B cell (primary cell): Measurements from ENCODE around the gene MBIP. TPM values are rescaled to one million over a fixed set of nuclear protein-coding genes. Genes with fewer than 3 reads are reported as not detected.

ENCODE experiments used
- ATAC-seq: fragments of 200-7000 bp; cut with Tn5 transposase; one replicate; pipeline ENCODE4 v1.10.0; 2021; ENCODE audit warnings: low read depth, mild to moderate bottlenecking, moderate number of reproducible peaks, moderate library complexity
- CTCF ChIA-PET: fragments of 350-600 bp; sonication (Branson Sonifier 250); formaldehyde crosslinking; loops from one replicate; lab custom pipeline; 2021; ENCODE audit warnings: antibody characterized with exemption, inconsistent platforms; lab: Charles Lee
- POLR2A ChIA-PET: fragments of 350-600 bp; sonication (Branson Sonifier 250); formaldehyde crosslinking; loops from one replicate; lab custom pipeline; 2021; ENCODE audit warnings: antibody characterized with exemption; lab: Charles Lee
- DNase-seq: peaks from one replicate; pipeline ENCODE4 v3.0.0; 2013
- H2AFZ ChIP-seq: 2 replicates; pipeline ENCODE4 v1.6.1; 2012; ENCODE audit warnings: mild to moderate bottlenecking, low read depth, low read length; ENCODE audit not compliant: insufficient read depth, poor library complexity, severe bottlenecking
- H3K27ac ChIP-seq, 2 donors: 1 replicate in 1 of 2; 2 replicates in 1 of 2; pipeline ENCODE4 v1.5.1; 2012 to 2013; ENCODE audit warnings: low read length in 2 of 2, mild to moderate bottlenecking in 2 of 2, moderate library complexity in 1 of 2
- H3K27me3 ChIP-seq, 4 experiments: fragments of 200-600 bp in 1 of 4; sonication (generic) in 1 of 4; replicated peaks in 1 of 4; 1 replicate in 2 of 4; 2 replicates in 2 of 4; pipeline versions ENCODE4 v1.6.1 to v1.7.0; 2013 to 2016; ENCODE audit warnings: low read length in 3 of 4, mild to moderate bottlenecking in 2 of 4, mixed read lengths in 1 of 4, moderate library complexity in 1 of 4; ENCODE audit not compliant: insufficient read depth in 4 of 4, control insufficient read depth in 3 of 4; ENCODE audit errors: control extremely low read depth in 1 of 4
- H3K36me3 ChIP-seq, 2 experiments: replicated peaks in 1 of 2; 1 replicate in 1 of 2; 2 replicates in 1 of 2; pipeline versions ENCODE4 v1.6.1 to v1.7.1; 2013; ENCODE audit warnings: low read length in 1 of 2; ENCODE audit not compliant: insufficient read depth in 2 of 2, control insufficient read depth in 1 of 2; ENCODE audit errors: control extremely low read depth in 1 of 2, extremely low read depth in 1 of 2
- H3K4me1 ChIP-seq, 2 donors: fragments of 200-600 bp in 1 of 2; sonication (generic) in 1 of 2; 1 replicate in 1 of 2; 2 replicates in 1 of 2; pipeline versions ENCODE4 v1.5.1 to v1.6.1; 2013 to 2017; ENCODE audit warnings: low read length in 2 of 2; ENCODE audit not compliant: control insufficient read depth in 2 of 2, insufficient read depth in 2 of 2
- H3K4me2 ChIP-seq: replicated peaks from 2 replicates; pipeline ENCODE3; 2012; ENCODE audit warnings: mild to moderate bottlenecking, low read depth, low read length; ENCODE audit not compliant: poor library complexity, severe bottlenecking
- H3K4me3 ChIP-seq, 5 experiments: fragments of 200-600 bp in 1 of 5; sonication (generic) in 1 of 5; 1 replicate in 3 of 5; 2 replicates in 2 of 5; pipeline versions ENCODE4 v1.5.1 to v1.7.0; 2011 to 2016; ENCODE audit warnings: low read length in 4 of 5, mild to moderate bottlenecking in 4 of 5, low read depth in 2 of 5, control low read depth in 1 of 5, moderate library complexity in 1 of 5; ENCODE audit not compliant: insufficient read depth in 1 of 5; ENCODE audit errors: control extremely low read depth in 1 of 5, extremely low read depth in 1 of 5
- H3K79me2 ChIP-seq: fragments of 200-600 bp; sonication (generic); one replicate; pipeline ENCODE4 v1.6.0; 2016; ENCODE audit warnings: low read length; ENCODE audit not compliant: control insufficient read depth, insufficient read depth
- H3K9ac ChIP-seq: fragments of 200-600 bp; sonication (generic); 2 replicates; pipeline ENCODE4 v1.6.1; 2017; ENCODE audit warnings: mild to moderate bottlenecking, low read length, moderate library complexity
- H3K9me3 ChIP-seq, 3 donors: one replicate each; pipeline versions ENCODE4 v1.6.1 to v1.7.1; 2013; ENCODE audit warnings: low read length in 2 of 3; ENCODE audit not compliant: control insufficient read depth in 2 of 3, insufficient read depth in 1 of 3; ENCODE audit errors: control extremely low read depth in 1 of 3
- H4K20me1 ChIP-seq: 2 replicates; pipeline ENCODE4 v1.6.0; 2012; ENCODE audit warnings: mild to moderate bottlenecking, low read length; ENCODE audit not compliant: insufficient read depth, control insufficient read depth, poor library complexity, severe bottlenecking
- H3K27ac Mint-ChIP-seq: one replicate; pipeline ENCODE4 v1.8.0; 2021; ENCODE audit warnings: mixed read lengths
- H3K27me3 Mint-ChIP-seq: one replicate; pipeline ENCODE4 v1.8.0; 2021; ENCODE audit warnings: mixed read lengths
- H3K4me1 Mint-ChIP-seq: one replicate; pipeline ENCODE4 v1.8.0; 2021; ENCODE audit warnings: mixed read lengths
- H3K4me3 Mint-ChIP-seq: one replicate; pipeline ENCODE4 v1.8.0; 2021; ENCODE audit warnings: mixed read lengths
- H3K9me3 Mint-ChIP-seq: one replicate; pipeline ENCODE4 v1.8.0; 2022; ENCODE audit warnings: mixed read lengths; ENCODE audit not compliant: insufficient read depth
- EZH2 ChIP-seq: IDR thresholded peaks from 2 replicates; pipeline ENCODE4 v1.6.1; 2012; ENCODE audit warnings: borderline replicate concordance, low read depth, mild to moderate bottlenecking, moderate library complexity, low read length; ENCODE audit not compliant: insufficient read depth, poor library complexity, severe bottlenecking
- WGBS: methylation state at CpG from one replicate; pipeline ENCODE4 v1.1.5; 2013; ENCODE audit warnings: missing lambda C conversion rate; ENCODE audit not compliant: insufficient coverage; 5-methylcytosine and 5-hydroxymethylcytosine counted together
- intact Hi-C: fragments of 100-400 bp; cut with micrococcal nuclease; formaldehyde crosslinking; loops from one replicate; pipeline ENCODE4 v1.10.0; 2022
- polyA plus RNA-seq: library from polyadenylated mRNA; depleted of rRNA; stranded (reverse); fragments of >200 nt; gene quantifications from 2 replicates; pipeline ENCODE4 v1.2.3, GENCODE V29; 2012
- total RNA-seq, 2 donors: library from RNA; stranded (reverse); fragments of 120-200 nt in 1 of 2; gene quantifications; 1 replicate in 1 of 2; 2 replicates in 1 of 2; pipeline versions ENCODE4 v1.2.3 to v1.2.4, GENCODE V29; 2013 to 2022
- TF ChIP-seq, protein P1 (sequence below): fragments of 200-600 bp; IDR thresholded peaks from one replicate; pipeline ENCODE4 v1.8.0; 2022; ENCODE audit warnings: antibody characterized with exemption, mild to moderate bottlenecking

Gene MBIP
- total and polyA plus RNA-seq, 2 donors (not counting 1 experiment from before 2014, with no cell fraction given) = 9.3 to 20.8 TPM

DNA sequence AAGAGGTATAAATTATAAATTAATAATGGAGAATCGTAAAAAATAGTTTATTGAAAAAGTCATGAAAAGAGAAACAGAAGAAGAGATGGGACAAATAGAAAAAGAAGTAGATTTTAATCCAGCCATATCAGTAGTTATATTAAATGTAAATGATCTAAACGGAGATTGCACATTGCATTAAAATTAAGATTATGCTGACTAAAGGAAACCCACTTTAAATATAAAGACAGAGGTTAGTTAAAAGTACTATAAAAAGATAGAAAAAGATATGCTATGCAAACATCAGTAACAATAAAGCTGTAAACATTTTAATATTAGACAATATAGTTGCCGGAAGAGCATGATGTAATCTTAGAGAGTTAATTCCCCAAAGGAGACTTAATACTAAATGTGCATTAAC, 5.4 kb upstream of the MBIP start:
- Mint-ChIP-seq H3K9me3 (peaks cover 3% of the 10 kb centered on the region), H3K4me3 (no peak overlapping the region), H3K27ac (no peak overlapping the region), H3K27me3 (peaks cover 36% of the 10 kb centered on the region), H3K4me1 (peaks cover 1% of the 10 kb centered on the region)
- no peak overlapping the region for H3K4me2 ChIP-seq
- DNase-seq = no peak
- no peak overlapping the region for H3K27ac ChIP-seq
- no peaks in the 10 kb centered on the region for H3K9me3 ChIP-seq
- no peak for ATAC-seq
- intact Hi-C loops = no loop called here
- H3K36me3 ChIP-seq = no peaks in the 10 kb centered on the region
- no peaks in the 10 kb centered on the region for H3K79me2 ChIP-seq
- ChIA-PET POLR2A (no interaction called here), CTCF (no interaction called here)
- TF ChIP-seq EZH2 = no peak
- H3K4me1 ChIP-seq = no peaks in the 10 kb centered on the region
- no peak overlapping the region for H3K4me3 ChIP-seq
- no peak overlapping the region for H3K9ac ChIP-seq
- H3K27me3 ChIP-seq = peaks cover 0 to 12% (median 1%) of the 10 kb centered on the region in 4 experiments
- no peak overlapping the region for H2AFZ ChIP-seq
- no CpG with 5 or more reads among the region's 3 CpGs for WGBS
- H4K20me1 ChIP-seq = no peaks in the 10 kb centered on the region

DNA sequence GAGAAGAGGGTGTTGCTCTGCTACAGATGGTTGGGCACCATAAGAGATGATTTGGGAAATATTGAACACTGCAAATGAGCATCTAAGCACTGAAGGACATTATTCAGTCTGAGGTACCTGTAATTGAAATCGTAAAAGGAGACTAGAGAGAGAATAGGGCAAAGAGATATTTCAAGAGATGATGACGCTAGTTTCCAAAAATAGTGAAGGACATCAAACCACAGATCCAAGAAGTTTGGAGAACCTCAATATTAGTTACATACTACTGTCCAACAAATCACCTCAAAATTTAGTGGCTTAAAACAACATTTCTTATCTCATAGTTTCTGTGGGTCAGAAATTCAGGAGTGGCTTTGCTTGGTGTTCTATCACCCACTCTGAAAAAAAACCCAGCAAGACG, 4.5 kb upstream of the MBIP start:
- H3K4me2 ChIP-seq = no peak overlapping the region
- TF ChIP-seq, protein P1, sequence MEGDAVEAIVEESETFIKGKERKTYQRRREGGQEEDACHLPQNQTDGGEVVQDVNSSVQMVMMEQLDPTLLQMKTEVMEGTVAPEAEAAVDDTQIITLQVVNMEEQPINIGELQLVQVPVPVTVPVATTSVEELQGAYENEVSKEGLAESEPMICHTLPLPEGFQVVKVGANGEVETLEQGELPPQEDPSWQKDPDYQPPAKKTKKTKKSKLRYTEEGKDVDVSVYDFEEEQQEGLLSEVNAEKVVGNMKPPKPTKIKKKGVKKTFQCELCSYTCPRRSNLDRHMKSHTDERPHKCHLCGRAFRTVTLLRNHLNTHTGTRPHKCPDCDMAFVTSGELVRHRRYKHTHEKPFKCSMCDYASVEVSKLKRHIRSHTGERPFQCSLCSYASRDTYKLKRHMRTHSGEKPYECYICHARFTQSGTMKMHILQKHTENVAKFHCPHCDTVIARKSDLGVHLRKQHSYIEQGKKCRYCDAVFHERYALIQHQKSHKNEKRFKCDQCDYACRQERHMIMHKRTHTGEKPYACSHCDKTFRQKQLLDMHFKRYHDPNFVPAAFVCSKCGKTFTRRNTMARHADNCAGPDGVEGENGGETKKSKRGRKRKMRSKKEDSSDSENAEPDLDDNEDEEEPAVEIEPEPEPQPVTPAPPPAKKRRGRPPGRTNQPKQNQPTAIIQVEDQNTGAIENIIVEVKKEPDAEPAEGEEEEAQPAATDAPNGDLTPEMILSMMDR = no peak
- no peak for TF ChIP-seq EZH2
- WGBS = no CpG with 5 or more reads among the region's 3 CpGs
- no peak overlapping the region for H3K4me3 ChIP-seq
- H3K27me3 Mint-ChIP-seq = peaks cover 33% of the 10 kb centered on the region
- H4K20me1 ChIP-seq = no peaks in the 10 kb centered on the region
- POLR2A ChIA-PET = no interaction called here
- no peak overlapping the region for H3K9ac ChIP-seq
- no peak for DNase-seq
- H3K27ac ChIP-seq = no peak overlapping the region
- no peaks in the 10 kb centered on the region for H3K4me1 ChIP-seq
- intact Hi-C loops = loop anchor here (5.0 kb wide), 2 partner anchors 498 to 1278 kb away; partner anchors contain the start of genes BRMS1L and FAM177A1
- no peak overlapping the region for H3K27ac Mint-ChIP-seq
- no peaks in the 10 kb centered on the region for H3K9me3 ChIP-seq
- ATAC-seq = no peak
- no peak overlapping the region for H2AFZ ChIP-seq
- CTCF ChIA-PET = no interaction called here
- peaks cover 8% of the 10 kb centered on the region for H3K4me1 Mint-ChIP-seq
- H3K9me3 Mint-ChIP-seq = peaks cover 6% of the 10 kb centered on the region
- no peak overlapping the region for H3K4me3 Mint-ChIP-seq
- peaks cover 0 to 12% (median 1%) of the 10 kb centered on the region in 4 experiments for H3K27me3 ChIP-seq
- peaks cover 6% of the 10 kb centered on the region for H3K79me2 ChIP-seq
- H3K36me3 ChIP-seq = no peaks in the 10 kb centered on the region
